Gastroesophageal sphincter (tissue), 3 donors: ENCODE results near the gene AIRE.

Experiments used
- EP300 ChIP-seq: sonication (generic); formaldehyde crosslinking; IDR thresholded peaks from one replicate; pipeline ENCODE4 v1.6.1; 2017; ENCODE audit warnings: antibody characterized with exemption, mild to moderate bottlenecking
- POLR2AphosphoS5 ChIP-seq: sonication (generic); formaldehyde crosslinking; IDR thresholded peaks from one replicate; pipeline ENCODE4 v1.6.1; 2017; ENCODE audit warnings: antibody characterized with exemption
- TF ChIP-seq, protein P1 (sequence below), 4 experiments: fragments of 200-600 bp in 2 of 4; fragments of 450-650 bp in 2 of 4; sonication (generic) in 1 of 4; IDR thresholded peaks; one replicate each; pipeline ENCODE4 v1.5.1; 2017 to 2019; ENCODE audit warnings: antibody characterized with exemption in 4 of 4, mild to moderate bottlenecking in 2 of 4, moderate library complexity in 2 of 4

DNA sequence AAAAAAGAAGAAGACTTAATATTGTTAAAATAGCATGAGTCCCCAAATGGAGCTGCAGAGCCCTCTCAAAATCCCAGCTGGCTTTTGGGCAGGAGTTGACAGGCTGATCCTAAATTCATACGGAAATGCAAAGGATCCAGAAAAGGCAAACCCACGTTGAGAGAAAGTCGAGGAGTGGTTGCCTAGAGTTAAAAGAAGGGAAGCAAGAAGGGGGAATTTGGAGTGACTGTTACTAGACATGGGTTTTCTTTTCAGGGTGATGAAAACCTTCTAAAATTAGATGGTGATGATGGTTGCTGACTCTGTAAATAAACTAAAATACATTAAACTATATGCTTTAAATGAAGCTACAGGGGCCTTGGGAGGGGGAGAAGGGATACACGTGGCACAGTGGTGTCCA lies 25.6 kb upstream of the AIRE start:
- TF ChIP-seq EP300 (no peak), POLR2AphosphoS5 (no peak)
- TF ChIP-seq, protein P1, sequence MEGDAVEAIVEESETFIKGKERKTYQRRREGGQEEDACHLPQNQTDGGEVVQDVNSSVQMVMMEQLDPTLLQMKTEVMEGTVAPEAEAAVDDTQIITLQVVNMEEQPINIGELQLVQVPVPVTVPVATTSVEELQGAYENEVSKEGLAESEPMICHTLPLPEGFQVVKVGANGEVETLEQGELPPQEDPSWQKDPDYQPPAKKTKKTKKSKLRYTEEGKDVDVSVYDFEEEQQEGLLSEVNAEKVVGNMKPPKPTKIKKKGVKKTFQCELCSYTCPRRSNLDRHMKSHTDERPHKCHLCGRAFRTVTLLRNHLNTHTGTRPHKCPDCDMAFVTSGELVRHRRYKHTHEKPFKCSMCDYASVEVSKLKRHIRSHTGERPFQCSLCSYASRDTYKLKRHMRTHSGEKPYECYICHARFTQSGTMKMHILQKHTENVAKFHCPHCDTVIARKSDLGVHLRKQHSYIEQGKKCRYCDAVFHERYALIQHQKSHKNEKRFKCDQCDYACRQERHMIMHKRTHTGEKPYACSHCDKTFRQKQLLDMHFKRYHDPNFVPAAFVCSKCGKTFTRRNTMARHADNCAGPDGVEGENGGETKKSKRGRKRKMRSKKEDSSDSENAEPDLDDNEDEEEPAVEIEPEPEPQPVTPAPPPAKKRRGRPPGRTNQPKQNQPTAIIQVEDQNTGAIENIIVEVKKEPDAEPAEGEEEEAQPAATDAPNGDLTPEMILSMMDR (IDR thresholded peaks at IDR 0.05): no peak
